GM12875 (cell line): ENCODE data around the gene TSC2.

Experiments
- H3K4me3 ChIP-seq: one replicate; pipeline ENCODE4 v1.5.1; 2011; ENCODE audit warnings: low read depth, low read length, control low read depth
- CTCF ChIP-seq: IDR thresholded peaks from 2 replicates; pipeline ENCODE4 v1.5.1; 2011; ENCODE audit warnings: low read depth, mild to moderate bottlenecking, control low read depth, inconsistent platforms, low read length, moderate library complexity, borderline replicate concordance; ENCODE audit not compliant: insufficient read depth

TSC2 gene

GRCh38 chr16:2028146-2028545 is 19.6 kb upstream of the TSC2 start:
- H3K4me3 ChIP-seq = no peak overlapping the region
- TF ChIP-seq CTCF = no peak

GRCh38 chr16:2028620-2029220 is 19.1 kb upstream of the TSC2 start:
- TF ChIP-seq CTCF = no peak
- no peak overlapping the region for H3K4me3 ChIP-seq

- TF ChIP-seq CTCF = no peak
These were observed 18.4 kb upstream of the TSC2 start for GRCh38 chr16:2029350-2029749.

GRCh38 chr16:2030036-2030435 is 17.7 kb upstream of the TSC2 start:
- no peak for TF ChIP-seq CTCF
- H3K4me3 ChIP-seq = no peak overlapping the region

More at GRCh38 chr16:2029350-2029749, 18.4 kb upstream of the TSC2 start:
- H3K4me3 ChIP-seq = no peak overlapping the region

- H3K4me3 ChIP-seq = no peak overlapping the region
- no peak for TF ChIP-seq CTCF
These were observed 16.7 kb upstream of the TSC2 start for GRCh38 chr16:2031081-2031577.

GRCh38 chr16:2032285-2033056 is 15.3 kb upstream of the TSC2 start:
- no peak for TF ChIP-seq CTCF
- no peak overlapping the region for H3K4me3 ChIP-seq
